NCI-H146 treated with DMSO at 0.1 percent for 48 hours (cell line): ENCODE measurements around the gene FAM200A.
"Not testable (repeated sequence)": the region's sequence is repeated elsewhere in the genome, so short reads cannot be mapped to it uniquely, and the experiment has no call there.

Source experiments
- DNase-seq: peaks from one replicate; lab custom pipeline; 2025; ENCODE audit not compliant: unreplicated experiment; lab: John Stamatoyannopoulos, UW

Gene FAM200A

DNA sequence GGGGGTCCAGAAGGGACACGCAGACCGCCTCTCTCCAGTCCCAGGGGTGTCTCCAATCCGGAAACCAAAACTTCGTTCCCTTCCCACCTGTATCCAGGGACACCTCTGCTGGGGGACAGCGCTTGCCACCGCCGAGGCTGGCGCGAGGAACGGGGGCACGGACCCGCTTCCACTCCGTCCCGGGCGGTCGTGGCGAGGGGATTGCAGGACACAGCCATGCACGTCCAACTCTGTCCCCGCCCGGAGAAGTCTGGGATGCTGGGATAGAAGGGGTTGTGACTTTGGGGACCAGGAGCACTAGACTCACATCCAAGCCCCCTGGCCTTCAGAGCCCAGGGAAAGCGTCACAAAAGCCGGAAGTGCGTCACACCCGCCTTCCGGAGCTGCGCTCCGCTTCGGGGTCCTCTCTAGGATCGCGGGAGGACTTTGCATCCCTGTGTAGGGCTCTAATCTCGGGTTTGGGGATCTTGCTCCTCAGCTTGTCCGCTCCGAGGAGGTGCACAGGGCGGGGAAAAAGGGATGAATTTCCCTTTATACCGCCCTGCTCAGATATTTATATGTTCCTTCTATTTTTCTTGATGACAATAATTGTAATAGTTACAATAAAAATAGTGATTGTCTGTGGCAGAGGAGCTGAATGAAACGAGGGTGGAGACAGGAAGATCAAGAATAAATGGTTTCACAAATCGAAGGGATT, at the start of gene FAM200A:
TSS of gene FAM200A (minus strand) at position 348 of the 697 bp plus-strand sequence. CDS start 3,707 bp downstream, outside the sequence.
- peak; percentile 68 for DNase-seq

- no peak for DNase-seq
Measured at GRCh38 chr7:99599836-99600235, 47.9 kb upstream of the FAM200A start.

- DNase-seq, result no peak
Measured at GRCh38 chr7:99597762-99598501, 46.0 kb upstream of the FAM200A start, which contains the start of gene TMEM225B. Gene TMEM225B (plus strand): TSS chr7:99598267. CDS start chr7:99604389, 6,122 bp downstream.

DNA sequence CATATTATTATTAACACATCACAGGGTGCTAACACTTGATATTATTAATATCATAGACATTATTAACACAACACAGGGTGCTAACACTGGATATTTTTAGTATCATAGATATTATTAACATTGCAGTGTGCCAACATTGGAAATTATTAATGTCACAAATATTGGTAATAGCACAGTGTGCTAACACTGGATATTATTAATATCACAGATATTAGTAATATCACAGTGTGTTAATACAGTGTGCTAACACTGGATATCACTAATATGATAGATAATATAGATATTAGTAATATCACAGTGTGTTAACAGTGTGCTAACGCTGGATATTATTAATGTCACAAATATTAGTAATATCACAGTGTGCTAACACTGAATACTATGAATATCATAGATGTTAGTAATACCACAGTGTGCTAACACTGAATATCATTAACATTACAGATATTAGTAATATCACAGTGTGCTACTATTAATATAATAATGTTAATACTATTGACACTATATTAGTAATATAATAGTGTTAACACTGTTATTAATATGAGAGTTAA, 44.6 kb upstream of the FAM200A start:
- DNase-seq, result no peak

GRCh38 chr7:99594948-99595745, 43.2 kb upstream of the FAM200A start:
- no peak for DNase-seq

- DNase-seq, result no peak
Measured at GRCh38 chr7:99588868-99589267, 37.0 kb upstream of the FAM200A start.

- DNase-seq, result not testable (repeated sequence)
Measured at GRCh38 chr7:99580778-99581332, 28.9 kb upstream of the FAM200A start.

- peak; percentile 43 for DNase-seq
Measured at GRCh38 chr7:99579956-99580777, 28.3 kb upstream of the FAM200A start.

DNA sequence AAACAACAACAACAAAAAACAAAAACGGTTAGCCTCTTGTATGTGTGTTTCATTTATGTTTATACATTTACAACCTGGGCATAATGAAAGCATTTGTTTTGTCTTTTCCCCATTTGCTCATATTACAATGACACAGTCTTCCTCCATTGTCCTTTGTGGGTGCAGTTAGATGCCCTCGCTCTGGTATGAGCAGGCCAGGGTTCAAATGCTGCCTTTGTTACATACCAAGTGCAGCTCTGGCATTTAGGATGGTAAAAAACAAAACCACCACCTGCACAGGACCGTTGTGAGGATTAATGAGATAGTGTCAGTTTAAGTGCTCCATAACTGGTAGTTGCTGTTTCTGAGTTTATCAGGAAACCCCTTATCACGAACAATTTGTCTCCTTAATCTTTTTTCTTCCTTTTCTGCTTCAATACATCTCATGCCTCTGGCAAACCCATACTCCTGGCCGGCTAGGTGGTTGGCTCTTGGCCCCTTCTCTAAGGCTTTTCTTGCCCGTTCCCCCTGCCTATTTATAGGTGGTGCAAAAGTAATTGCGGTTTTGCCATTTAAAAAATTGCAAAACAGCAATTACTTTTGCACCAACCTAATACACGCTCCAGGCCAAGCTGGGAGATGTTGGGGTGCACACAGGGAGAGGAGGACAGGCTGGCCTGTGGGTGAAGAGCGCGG, 27.5 kb upstream of the FAM200A start:
- no peak for DNase-seq

DNA sequence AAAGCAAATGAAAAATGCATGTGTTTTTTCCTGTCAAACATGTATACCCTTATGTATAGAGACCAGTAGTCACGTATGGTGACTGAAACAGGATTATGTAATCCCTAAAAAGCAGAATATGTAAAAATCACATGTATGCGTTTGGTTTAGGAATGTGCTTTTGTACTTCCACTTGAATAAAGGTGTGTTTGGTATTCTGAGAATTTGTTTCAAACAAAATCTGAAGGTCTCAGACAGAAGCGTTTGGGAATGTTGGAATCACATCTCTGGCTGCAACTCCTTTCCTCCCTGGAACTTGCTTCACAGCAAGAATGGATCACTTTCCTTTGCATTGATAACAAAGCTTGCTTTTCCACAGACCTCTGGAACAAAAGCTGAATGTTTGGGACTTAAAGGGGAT, 24.3 kb upstream of the FAM200A start:
- no peak for DNase-seq

- no peak for DNase-seq
Measured at GRCh38 chr7:99573257-99573656, 21.3 kb upstream of the FAM200A start.

- no peak for DNase-seq
Measured at GRCh38 chr7:99571768-99572167, 19.9 kb upstream of the FAM200A start.

GRCh38 chr7:99568770-99569169, 16.9 kb upstream of the FAM200A start:
- DNase-seq, result not testable (repeated sequence)

DNA sequence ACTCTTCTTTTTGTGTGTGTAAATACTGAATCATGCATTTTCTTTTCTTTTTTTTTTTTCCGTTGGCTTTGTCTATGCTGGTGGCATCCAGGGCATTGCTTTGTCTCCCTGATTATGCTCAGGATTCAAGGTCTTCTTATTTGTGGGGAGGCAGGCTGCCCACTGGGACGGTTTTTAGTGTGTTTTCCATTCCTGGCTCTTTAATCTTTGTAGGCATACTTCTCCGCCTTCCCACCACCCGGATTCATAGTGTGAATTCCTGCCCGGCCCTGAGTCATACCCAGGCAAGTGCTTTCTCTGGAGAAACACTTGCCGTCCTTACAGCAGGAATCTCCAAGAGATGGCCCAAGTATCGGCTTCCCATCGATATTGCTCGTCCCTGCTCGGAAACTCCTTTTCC, 11.7 kb upstream of the FAM200A start:
- no peak for DNase-seq

DNA sequence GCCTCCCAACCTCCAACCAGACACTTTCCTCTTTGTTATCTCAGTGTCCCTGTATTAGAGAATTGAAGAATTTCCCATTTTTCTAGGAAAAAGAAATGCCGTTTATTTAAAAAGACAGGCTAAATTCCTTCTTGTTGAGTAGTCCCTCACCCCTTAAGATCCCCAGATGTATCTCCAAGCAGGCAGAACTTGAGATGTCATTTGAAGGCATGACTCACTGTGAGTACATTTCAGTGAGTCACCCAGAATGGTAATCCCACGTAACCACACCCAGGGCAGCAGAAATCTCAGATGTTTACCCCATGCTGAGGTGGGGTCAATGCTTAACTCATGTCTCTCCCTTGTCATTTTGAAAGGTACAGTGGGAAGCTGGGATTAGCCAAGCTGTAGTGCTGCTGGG, 10.9 kb upstream of the FAM200A start:
- no peak for DNase-seq

GRCh38 chr7:99562114-99562784, 10.3 kb upstream of the FAM200A start:
- DNase-seq, result no peak

- no peak for DNase-seq
Measured at GRCh38 chr7:99561737-99562051, 9.8 kb upstream of the FAM200A start.

- DNase-seq, result no peak
Measured at GRCh38 chr7:99560834-99561736, 9.2 kb upstream of the FAM200A start.
